A549 treated with ZK216348 at 1 μM for 4 hours (cell line): ENCODE data around the gene CDC7. TPM values are rescaled to one million over a fixed set of nuclear protein-coding genes. Genes with fewer than 3 reads are reported as not detected.

Experiments
- total RNA-seq: library from RNA; stranded (reverse); fragments of 200-300 nt; extraction: Qiagen RNA extraction; gene quantifications from 5 replicates; pipeline ENCODE4 v1.2.3, GENCODE V29; 2022; ENCODE audit warnings: low read depth

Gene CDC7
- 5.0 to 6.5 TPM (median 5.7 TPM) in 5 replicates for total RNA-seq

DNA sequence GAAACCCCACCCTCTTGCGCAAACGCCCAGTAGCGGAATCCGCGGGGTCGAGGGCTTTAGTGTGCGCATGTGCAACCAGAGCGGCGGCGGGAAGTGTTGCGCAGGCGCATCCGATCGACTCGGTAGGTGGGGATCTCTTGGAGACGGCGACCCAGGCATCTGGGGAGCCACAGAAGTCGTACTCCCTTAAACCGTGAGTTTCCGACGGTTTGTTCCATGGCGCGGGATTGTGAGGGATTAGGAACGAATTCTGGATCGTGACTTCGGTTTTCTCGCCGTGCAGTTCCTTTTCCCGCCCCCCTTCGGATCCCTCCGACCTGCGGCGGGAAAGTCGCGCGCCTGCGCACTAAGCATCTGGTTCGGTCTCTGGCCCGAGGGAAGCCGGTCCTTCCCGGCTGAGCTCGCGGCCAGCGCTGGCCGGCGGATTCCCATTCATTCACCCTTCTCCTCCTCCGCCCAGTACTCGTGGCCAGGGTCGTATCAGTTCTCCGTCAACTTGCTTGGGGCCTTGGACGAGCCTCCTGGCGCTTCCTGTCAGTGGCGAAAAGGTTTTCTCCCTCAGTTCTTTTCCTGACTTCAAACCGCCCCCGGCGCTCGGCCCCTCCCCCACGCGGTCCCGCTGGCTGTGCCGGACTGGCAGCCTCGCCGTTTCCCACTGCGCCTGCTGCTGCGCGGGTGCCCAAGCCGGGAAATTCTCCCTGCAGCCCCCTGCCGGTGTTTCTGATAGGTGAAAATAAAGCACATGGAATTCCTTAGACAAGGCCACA, at the start of gene CDC7:
Gene CDC7 (plus strand): TSS at position 96 of the 767 bp plus-strand sequence. CDS start 866 bp downstream, outside the sequence.

Other genes starting within 250 kb of the CDC7 start
- not detected in 5 replicates for gene HFM1, start 96.0 kb upstream of the CDC7 start, total RNA-seq